Skeletal muscle cell (primary cell): Measurements from ENCODE around the gene P4HB.

Experiments
- DNase-seq: peaks from one replicate; pipeline ENCODE4 v3.0.0-alpha.2; 2010; ENCODE audit warnings: low read depth
- H3K4me3 ChIP-seq: 2 replicates; pipeline ENCODE4 v1.5.1; 2011; ENCODE audit warnings: low read depth, mild to moderate bottlenecking, control low read depth, low read length, moderate library complexity

P4HB gene

GRCh38 chr17:81859906-81860755, at the start of gene P4HB:
Gene P4HB (minus strand): TSS chr17:81860535. CDS start chr17:81860471, 64 bp downstream.
- no peak for DNase-seq
- H3K4me3 ChIP-seq = peak within 1 kb of the TSS; percentile 93

- no peak overlapping the region for H3K4me3 ChIP-seq
- no peak for DNase-seq
Observed at GRCh38 chr17:81909231-81909630, 48.9 kb upstream of the P4HB start.

- no peak overlapping the region for H3K4me3 ChIP-seq
- no peak for DNase-seq
Observed at GRCh38 chr17:81908793-81909192, 48.5 kb upstream of the P4HB start.

GRCh38 chr17:81907219-81908145, 47.1 kb upstream of the P4HB start:
- no peak for DNase-seq
- no peak overlapping the region for H3K4me3 ChIP-seq

GRCh38 chr17:81906476-81907218, 46.3 kb upstream of the P4HB start:
- DNase-seq = no peak
- H3K4me3 ChIP-seq = no peak overlapping the region

GRCh38 chr17:81905993-81906392, 45.7 kb upstream of the P4HB start:
- DNase-seq = no peak
- H3K4me3 ChIP-seq = no peak overlapping the region

- H3K4me3 ChIP-seq = no peak overlapping the region
- DNase-seq = no peak
Observed at GRCh38 chr17:81905424-81905875, 45.1 kb upstream of the P4HB start.

- H3K4me3 ChIP-seq = no peak overlapping the region
- DNase-seq = no peak
Observed at GRCh38 chr17:81904600-81905423, 44.5 kb upstream of the P4HB start.

GRCh38 chr17:81903896-81904599, 43.7 kb upstream of the P4HB start:
- H3K4me3 ChIP-seq = no peak overlapping the region
- no peak for DNase-seq

- no peak for DNase-seq
Observed at GRCh38 chr17:81903415-81903831, 43.1 kb upstream of the P4HB start.

GRCh38 chr17:81902653-81903414, 42.5 kb upstream of the P4HB start:
- DNase-seq = no peak
- peak overlapping the region; percentile 42 for H3K4me3 ChIP-seq

More at GRCh38 chr17:81903415-81903831, 43.1 kb upstream of the P4HB start:
- H3K4me3 ChIP-seq = no peak overlapping the region

- DNase-seq = no peak
Observed at GRCh38 chr17:81902023-81902652, 41.8 kb upstream of the P4HB start, which contains the start of gene NPB. Gene NPB (plus strand): TSS chr17:81902238. CDS start chr17:81902278, 40 bp downstream.

GRCh38 chr17:81901167-81902022, 41.1 kb upstream of the P4HB start:
- peak overlapping the region; percentile 42 for H3K4me3 ChIP-seq

More at GRCh38 chr17:81902023-81902652, 41.8 kb upstream of the P4HB start, which contains the start of gene NPB:
- H3K4me3 ChIP-seq = peak within 1 kb of the TSS; percentile 42

GRCh38 chr17:81900181-81900820, 40.0 kb upstream of the P4HB start:
- no peak for DNase-seq
- H3K4me3 ChIP-seq = no peak overlapping the region

More at GRCh38 chr17:81901167-81902022, 41.1 kb upstream of the P4HB start:
- DNase-seq = no peak

- no peak overlapping the region for H3K4me3 ChIP-seq
- no peak for DNase-seq
Observed at GRCh38 chr17:81899514-81900166, 39.3 kb upstream of the P4HB start.
